ENCODE results near the gene C2CD2.

- no peak for TF ChIP-seq POLR2A (IDR thresholded peaks at IDR 0.05; ENCODE audit: low read depth, low read length)
- no peak for TF ChIP-seq POLR2AphosphoS5 (IDR thresholded peaks at IDR 0.05; ENCODE audit: low read depth, low read length)
- no peak for TF ChIP-seq TAF1 (IDR thresholded peaks at IDR 0.05; ENCODE audit: borderline replicate concordance, low read depth, low read length)
Measured at GRCh38 chr21:41979335-41979734, 25.5 kb upstream of the C2CD2 start.

Measured in GM12892 (cell line).